HG03139 (cell line): ENCODE measurements around the gene MTA2.
"Not testable (repeated sequence)": the region's sequence is repeated elsewhere in the genome, so short reads cannot be mapped to it uniquely, and the experiment has no call there.

Experiments used
- ATAC-seq: cut with Tn5 transposase; IDR thresholded peaks from one replicate; pipeline ENCODE4 v1.9.1; 2021; ENCODE audit not compliant: unreplicated experiment

MTA2 gene

DNA sequence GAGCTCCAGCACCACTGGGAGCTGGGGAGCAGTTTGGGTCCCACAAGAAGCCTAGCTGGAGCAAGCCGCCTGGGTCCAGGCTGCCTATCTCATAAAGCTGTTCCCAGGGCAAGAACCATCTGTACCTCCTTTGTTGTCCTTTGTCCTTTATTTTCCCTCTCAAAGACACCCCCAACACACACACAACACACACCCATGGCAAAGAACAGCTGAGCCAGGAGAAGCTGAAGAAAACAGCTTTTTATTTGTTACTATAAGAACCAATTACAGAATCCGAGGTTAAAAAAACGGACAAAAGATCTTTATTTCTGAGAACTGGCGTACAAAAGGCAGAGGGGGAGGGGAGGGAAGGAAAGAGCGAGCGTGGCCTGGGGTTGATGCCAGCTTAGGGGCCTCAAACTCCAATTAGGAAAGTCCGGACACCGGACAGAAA is 8.7 kb downstream of the MTA2 start:
- ATAC-seq: no peak

DNA sequence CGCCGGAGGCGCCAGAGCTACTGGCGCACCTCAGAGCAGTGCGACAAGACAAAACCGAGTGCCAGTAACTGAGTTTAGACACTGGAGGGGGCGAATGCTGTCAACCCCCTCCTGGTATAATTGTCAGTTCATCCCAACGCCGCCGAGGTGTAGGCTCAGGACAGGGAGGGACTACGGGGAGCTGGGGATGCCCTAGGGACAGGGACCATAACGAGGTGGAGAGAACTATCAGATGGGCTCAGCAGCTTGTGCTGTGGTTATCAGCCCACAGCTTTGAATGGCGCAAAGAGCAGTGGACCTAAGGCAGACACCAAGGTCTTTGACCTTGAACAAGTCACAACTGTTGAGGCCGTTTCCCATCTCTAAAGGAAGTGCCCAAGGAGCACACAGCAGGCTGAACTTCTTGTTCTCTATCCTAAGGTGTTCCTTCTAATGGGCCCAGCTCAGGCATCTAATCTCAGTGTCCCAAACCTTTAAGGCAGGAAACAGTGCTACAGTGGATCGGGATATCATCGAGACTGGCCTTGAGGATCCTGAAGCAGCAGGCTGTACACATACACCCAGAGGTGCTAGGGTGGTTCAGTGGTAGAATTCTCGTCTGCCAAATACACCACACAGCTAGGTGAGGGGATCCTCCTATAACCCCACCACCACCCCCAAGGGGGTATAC is 9.4 kb downstream of the MTA2 start:
- ATAC-seq: peak; percentile 7

DNA sequence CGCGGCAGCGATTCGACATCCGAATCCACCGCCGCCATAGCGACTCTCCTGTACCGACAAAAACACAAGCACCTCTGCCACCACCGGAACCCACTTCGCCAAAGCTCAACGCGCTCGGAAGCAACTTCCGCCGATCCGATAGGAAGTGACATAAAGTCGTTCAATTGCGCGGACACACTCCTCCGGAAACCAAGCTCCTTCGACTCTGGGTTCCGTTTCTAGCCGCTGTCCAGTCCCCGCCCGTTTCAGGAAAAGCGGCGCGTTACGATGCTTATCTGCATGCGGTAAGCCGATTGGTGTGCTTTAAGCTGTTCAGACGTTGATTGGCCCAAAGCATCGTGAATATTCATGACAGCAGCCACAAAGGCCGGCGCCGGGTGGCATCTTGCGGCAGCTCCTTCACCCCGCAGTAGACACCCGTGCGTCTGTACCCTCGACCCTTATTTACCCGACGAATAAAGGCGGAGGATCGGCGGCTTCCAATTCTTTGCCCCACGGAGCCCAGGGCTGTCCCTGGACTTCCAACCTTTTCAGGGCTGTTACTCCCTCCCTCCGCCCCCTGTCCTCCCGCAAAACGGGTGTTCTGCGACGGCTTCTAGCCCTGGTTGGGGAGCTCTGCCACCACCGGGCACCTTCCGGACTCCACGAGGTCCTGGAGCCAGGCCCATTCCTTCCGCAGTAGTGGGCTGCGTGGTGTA is 10.1 kb downstream of the MTA2 start, which contains the start of gene TUT1:
Gene TUT1 (minus strand): TSS at position 76 of the 698 bp plus-strand sequence. CDS start 38 bp downstream, at position 38.
- peak; percentile 84 for ATAC-seq

DNA sequence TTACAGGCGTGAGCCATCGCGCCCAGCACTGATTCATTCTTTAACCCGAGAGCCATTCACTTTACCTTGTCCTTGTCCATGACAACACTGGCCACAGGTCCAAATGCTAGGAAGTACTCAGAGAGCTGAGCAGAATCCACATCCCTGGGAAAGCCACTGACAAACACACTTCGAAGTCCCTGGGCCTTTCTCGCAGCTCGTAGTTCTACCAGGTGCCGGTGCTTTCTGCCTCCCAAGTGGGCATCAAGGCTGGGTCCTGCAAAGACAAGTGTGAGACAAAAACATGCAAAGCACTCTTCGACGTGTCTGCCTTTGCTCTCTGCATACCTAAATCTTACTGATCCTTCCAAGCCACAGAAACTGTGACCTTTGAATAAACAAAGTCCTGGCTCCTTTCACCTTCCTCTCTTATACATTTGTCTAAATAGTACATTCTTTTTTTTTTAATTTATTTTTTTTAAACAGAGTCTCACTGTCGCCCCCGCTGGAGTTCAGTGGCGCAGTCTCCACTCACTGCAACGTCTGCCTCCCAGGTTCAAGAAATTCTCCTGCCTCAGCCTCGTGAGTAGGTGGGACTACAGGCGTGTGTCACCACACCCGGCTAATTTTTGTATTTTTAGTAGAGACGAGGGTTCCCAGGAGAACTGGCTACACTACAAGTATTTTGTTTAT is 12.6 kb downstream of the MTA2 start:
- ATAC-seq: no peak

DNA sequence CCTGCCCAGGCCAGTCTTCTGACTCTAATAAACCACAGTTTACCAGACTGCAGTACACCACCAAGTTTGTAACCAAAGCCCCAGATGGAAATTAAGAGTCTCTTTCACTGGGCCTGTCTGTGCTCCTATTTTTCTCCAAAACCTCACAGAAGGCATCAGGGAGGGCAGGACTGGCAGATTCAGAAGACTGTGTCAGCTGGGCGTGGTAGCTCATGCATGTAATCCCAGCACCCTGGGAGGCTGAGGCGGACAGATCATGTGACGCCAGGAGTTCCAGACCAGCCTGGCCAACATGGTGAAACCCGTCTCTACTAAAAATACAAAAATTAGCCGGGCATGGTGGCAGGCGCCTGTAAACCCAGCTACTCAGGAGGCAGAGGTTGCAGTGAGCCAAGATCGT is 16.3 kb downstream of the MTA2 start:
- not testable (repeated sequence) for ATAC-seq

DNA sequence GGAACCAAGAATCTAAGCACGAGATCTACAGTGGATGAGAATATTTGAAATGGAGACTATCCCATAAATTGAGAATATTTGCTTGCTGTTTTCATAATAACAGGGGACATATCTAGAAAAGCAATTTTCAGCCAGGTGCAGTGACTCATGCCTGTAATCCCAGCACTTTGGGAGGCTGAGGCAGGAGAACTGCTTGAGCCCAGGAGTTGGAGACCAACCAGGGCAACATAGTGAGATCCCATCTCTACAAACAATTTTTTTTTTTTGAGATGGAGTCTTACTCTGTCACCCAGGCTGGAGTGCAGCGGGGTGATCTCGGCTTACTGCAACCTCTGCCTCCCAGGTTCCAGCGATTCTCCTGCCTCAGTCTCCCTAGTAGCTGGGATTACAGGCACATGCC is 19.9 kb downstream of the MTA2 start:
- ATAC-seq: not testable (repeated sequence)

DNA sequence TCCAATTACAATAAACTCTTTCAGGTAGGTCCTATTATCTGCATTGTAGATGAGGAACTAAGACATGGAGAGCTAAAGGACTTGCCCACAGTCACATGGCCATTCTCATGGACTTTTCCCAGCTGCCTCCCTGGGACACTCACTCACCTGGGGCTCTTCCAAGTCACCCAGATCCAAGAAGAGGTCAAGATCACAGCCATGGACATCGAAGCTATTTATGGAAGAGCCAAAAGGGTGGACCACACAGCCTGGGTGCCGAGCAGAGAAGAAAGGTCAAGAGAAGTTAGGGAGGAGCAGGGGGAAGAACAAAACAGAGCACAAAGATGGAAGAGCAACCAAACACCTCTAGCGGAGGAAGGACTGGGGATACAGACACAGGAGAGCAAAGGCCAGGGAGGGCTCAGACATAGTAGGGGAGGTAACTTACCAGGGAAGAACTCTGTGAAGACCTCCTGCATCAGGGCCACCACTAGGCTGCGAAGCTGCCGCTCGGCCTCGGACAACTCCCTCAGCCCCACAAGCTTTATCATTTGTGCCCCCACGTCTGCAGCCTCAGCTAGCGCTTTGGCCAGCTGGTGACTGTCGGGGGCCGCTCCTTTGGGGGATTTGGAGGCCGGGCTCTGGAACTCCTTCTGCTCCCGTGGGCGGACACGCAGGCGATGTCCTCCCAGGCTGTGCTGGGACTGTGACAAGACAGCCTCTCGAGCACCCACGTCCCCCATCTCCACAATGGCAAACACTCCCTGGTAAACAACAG is 20.5 kb downstream of the MTA2 start:
- ATAC-seq: no peak

DNA sequence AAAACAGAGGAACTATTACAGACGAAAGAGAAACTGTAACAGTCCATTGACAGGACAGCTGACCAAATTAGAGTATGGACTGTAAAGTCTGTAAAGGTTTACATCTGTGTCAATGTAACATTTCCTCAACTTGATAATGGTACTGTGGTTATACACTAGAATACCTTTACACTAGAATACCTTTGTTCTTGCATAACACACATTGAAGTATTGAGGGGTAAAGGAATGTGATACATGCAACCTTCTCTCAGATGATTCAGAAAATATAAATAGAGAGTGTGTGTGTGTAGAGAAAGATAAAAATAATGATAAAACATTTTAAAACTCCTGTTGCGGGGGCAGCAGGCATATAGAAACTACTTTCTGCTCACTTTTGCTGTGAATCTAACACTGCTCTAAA is 22.4 kb downstream of the MTA2 start:
- ATAC-seq: no peak

DNA sequence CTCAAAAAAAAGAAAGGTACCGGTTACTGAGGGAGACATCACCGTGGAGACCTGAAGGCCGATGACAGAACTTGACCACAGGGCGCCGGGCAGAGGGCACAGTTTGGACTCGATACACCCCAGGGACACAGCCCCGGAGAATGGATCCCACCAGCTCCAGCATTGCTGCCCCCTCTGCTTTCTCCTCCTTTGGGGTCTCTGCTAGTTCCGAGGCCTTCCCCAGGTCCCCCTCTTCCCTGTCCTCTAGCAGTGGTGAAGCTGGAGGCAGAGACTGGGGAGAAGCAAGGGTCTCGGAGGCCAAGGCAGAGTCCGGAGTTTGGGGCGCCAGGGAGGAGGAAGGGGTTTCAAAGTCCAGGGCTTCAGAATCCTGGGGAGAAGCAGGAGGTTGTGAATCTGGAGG is 23.1 kb downstream of the MTA2 start:
- no peak for ATAC-seq

DNA sequence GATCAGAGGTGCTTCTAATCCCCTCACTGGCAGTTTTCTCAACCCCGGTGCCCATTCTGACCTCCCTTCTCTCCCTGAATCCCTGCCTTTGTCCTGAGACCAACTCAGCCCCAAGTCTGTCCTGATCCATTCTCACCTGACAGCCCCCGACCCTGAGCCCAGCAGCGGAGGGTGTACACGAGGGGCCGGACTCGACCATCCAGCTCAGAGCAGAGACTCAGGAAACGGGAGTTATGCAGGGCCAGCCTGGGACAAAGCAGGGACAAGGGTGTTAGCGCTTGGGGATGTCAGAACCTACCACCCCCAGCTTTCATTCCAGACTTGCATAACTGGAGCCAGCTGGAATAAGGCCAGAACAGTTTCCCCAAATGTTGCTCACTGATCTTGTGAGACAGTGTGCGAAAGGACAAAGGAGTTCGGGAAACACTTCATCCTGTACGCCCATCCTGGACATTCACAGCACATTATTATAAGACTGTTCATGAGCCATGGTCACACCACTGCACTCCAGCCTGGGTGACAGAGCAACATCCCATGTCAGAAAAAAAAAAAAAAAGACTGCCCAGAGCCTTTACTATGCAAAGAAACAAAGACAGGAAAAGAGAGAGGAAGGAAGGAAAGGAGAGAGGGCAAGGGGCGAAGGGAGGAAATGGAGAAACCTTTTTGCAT is 24.5 kb downstream of the MTA2 start:
- no peak for ATAC-seq

DNA sequence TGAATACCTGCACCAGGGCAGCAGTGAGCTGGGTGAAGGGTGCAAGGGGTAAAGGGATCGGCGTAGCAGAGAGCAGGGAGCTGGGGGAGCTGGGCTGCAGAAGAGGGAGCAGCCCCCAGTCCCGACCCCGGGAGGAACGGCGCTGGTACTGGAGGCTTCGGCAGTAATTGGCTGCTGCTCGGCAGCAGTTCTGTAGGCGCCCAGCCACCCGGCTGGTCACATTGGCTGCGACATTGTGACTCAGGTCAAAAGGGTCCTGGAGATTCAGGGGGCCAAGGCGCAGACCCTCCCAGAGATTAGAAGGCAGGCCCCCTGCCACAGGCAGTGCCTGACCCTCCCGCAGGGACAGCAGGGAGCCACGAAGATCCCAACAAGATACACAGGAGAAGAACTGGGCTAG is 25.8 kb downstream of the MTA2 start:
- ATAC-seq: no peak

DNA sequence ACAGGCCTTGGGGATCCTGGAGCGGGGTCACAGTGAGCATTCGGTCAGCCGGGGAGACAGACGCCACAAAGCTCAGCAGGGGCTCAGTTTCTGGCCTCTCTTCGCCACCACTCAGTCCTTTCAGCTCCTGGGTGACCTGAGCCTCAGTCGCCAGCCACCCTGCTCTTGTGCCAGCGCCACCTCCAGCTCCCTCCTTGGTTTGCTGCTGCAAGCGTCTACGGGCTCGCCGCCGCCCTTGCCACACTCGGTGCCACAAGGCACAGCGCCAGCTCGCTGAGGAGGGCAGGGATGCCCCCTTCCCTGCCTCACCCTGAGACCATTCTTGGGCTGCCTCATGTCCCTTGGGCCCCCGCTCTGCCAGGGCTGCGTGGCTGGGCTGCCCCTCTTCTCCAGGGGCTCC is 26.5 kb downstream of the MTA2 start:
- no peak for ATAC-seq

DNA sequence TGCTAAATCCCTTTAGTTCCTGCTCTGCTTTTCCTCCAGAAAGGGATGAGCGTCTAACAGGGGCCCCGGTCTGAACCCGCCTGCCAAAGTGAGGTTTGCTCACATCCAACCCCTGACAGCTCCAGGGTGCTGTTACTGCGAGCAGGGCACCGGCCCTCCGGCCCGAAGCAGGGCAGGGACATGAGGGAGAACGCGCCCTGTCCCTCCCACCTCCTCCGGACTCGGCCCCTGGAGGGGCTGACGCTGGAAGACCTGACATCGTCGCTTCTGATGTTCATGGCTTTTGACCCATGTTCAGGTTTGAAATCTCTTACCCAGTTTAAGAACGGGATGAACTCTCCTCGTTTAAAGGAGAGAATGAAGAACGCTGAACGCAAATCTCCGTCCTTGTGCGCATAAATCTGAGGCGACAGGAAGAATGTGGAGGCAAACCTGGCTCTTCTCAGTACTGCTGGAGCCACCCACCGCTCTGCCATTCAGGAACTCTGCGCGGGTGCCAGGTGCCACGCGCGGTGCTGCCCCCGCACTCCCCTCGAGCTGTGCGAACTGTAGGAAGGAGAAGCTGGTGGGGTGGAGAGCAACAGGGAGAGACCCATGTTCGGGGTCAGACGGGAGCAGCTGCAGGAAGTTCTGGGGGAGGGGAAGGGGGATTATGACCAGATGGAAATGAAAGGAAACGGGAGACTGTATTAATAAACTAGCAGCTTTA is 27.1 kb downstream of the MTA2 start:
- peak; percentile 3 for ATAC-seq

DNA sequence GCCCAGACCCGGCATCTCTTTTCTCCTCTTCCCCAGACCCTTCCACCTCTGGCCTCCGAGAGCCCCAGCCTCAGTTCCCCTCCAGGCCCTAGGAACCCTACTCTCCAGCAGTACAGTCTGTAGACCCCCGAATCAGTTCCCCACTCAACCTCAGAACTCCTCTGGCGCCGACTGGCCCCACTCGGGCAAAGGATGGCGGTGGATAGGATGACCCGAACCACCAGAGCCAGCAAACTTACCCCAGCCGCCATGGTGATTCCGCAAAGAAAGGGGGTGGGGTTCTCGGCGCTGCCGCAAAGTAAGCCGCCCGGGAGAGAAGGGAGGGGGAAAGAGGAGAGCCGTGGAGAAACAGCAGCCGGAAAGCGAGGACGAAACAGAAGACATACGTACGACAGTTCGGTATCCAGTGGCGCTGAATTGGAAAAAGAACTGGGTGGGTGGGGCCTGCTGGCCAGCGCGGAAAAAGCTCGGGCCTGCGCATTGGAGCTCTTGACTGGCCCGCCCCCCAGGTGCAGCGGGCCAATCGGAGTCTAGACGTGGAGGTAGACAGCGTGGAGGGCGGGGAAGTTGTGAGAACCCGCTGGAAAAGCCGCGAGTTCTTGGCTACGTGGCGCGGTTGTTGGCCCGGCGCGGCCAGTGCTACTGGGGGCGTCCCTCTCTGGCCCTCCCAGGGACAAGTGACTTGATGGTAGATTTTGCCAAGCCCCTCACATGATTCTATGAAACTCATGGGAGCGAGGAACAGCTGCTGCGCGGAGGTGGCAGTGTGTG is 27.9 kb downstream of the MTA2 start, which contains the start of gene EEF1G:
Gene EEF1G (minus strand): TSS at position 300 of the 771 bp plus-strand sequence. CDS start 49 bp downstream, at position 251.
- ATAC-seq: peak; percentile 80

DNA sequence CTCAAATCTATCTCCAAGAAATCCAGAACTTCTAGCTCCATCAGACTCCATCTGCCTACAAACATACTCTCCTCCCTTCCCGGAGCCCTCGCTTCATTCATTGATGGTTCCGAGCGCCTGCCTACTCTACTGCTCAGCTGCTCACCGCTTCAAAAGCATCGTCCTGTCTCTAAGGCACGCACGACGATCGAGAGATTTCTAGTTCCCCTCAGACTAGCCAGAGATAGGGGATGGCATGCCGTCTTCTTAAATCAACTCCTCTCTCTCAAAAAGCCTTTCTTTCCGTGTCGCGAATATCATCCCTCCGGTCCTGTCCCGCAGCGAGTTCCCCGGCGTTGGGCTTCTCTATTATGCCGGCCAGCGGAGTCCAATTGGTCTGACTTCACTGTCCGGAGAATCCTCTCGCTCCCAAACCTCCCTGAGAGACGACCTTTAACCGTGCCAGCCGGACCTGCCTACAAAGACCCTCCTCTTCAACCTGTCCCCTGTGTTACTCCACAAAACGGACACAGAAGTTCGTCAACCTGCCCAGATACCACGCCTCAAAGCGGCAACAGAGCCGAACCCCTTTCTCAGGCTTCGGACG is 28.6 kb downstream of the MTA2 start:
- no peak for ATAC-seq

DNA sequence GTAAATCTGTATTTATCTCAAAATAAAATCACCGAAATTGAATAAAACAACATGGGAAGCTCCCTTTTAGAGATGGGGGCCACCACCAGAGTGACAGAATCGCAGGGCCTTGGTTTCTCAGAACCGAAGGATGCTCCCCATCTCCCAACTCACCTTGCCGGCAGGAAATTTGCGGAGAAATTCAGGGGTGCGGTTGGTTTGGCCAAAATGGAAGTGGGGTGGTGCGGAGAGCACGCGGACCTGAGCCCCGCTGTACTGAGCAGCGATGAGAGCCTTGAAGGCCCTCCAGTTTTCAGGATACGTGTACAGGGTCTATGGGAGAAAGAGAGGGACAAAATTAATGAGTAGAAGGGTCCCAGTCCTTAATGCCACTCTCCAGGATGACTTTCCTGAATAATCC is 29.2 kb downstream of the MTA2 start:
- no peak for ATAC-seq

DNA sequence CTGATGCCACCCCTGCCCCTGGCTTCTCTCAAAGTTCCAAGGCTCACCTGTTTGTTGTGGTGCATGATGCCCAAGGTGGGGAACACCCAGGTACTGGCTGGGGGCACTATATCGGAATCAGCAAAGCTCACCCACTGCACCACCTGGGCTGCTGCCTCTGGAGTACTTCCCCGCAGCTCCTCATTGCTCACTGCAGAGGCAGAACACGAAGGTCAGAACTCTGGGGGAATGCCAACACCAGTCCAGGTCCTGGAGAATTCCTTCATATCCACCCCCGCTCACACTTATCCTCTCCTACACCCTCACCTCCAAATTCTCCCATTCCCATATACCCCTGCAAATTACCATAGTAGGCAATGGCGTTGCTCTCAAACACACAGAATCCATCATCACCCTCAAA is 30.2 kb downstream of the MTA2 start:
- not testable (repeated sequence) for ATAC-seq

DNA sequence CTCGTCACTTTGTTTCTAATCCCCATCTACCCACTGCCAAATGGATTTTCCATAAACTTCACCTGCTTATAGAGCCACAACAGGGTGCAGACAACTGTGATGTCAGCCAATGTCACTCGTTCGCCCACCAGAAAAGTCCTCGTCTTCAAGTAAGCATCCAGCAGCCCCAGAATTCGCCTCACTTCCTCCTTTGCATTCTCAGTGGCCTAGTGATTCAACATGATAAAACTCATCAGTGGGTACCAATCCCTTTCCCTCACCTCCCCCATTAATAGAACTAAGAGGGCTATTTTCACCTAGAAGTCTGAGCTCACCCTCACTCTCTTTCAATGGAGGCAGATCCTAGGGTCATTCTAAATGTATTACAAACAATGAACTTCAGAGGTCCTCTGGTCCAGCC is 30.8 kb downstream of the MTA2 start:
- ATAC-seq: not testable (repeated sequence)

DNA sequence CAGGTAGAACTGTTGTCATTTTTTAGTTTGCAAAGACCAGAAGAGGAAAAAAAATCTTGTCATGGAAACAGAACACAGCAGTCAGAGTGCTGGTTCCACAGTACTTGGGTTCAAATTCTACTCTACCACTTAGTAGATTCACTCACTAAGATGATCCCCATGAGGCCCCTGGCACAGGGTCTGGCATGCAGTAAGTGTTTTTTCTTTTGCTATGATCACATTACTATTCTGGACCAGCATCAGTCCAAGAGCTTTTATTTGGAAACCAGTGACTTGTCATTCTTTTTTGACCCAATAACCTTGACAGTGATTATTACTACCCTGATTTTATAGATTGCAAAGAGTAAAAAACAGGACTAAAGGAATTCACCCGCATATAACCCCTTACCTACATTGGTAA is 32.1 kb downstream of the MTA2 start:
- ATAC-seq: no peak
